HepG2 (cell line): ENCODE data around the gene CGB8.

Experiments used
- CEBPB ChIP-seq: IDR thresholded peaks from 2 replicates; pipeline ENCODE4 v1.6.1; 2011; ENCODE audit warnings: low read depth, low read length, improper control_type of control experiment, borderline replicate concordance
- CTCF ChIP-seq: sonication (generic); formaldehyde crosslinking; IDR thresholded peaks from 2 replicates; pipeline ENCODE4 v1.5.0; 2020; ENCODE audit warnings: mild to moderate bottlenecking, missing genetic modification reagents, moderate library complexity

GRCh38 chr19:49057636-49058234 lies 8.8 kb upstream of the CGB8 start, which contains the start of gene CGB7:
- no peak for TF ChIP-seq CEBPB
- no peak for TF ChIP-seq CTCF (CRISPR knock-in tag)
